ENCODE results near the gene IFITM1.
"Not testable (repeated sequence)": the region's sequence is repeated elsewhere in the genome, so short reads cannot be mapped to it uniquely, and the experiment has no call there.

Gene IFITM1

DNA sequence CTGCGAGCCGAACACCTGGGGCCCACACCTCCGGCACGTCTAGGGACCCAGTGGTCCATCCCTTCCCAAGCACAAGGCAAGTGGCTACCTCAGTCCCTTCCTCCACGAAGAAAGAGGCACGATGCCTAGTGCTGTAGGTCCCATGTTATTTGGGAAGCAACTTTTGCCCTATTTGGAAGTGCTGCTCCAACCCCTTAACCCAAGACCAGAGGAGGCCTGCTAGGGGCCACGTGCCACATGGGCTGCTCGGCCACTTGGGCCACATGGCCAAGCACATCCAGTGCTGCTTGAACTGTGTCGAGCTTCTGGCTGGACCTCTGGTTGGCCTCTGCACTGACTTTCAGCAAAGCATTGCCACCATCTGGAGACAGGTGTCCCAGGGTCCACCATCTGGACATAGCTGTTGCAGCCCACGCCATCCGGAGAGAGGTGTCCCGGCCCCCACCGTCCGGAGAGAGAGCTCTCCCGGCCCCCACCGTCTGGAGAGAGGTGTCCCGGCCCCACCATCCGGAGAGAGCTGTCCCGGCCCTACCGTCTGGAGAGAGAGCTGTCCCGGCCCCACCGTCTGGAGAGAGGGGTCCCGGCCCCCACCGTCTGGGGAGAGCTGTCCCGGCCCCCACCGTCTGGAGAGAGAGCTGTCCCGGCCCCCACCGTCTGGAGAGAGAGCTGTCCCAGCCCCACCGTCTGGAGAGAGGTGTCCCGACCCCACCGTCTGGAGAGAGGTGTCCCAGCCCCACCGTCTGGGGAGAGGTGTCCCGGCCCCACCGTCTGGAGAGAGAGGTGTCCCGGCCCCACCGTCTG is 49.0 kb downstream of the IFITM1 start:
- no peak for DNase-seq (ENCODE audit: low read depth in 2 of 2, low spot score in 1 of 2)

DNA sequence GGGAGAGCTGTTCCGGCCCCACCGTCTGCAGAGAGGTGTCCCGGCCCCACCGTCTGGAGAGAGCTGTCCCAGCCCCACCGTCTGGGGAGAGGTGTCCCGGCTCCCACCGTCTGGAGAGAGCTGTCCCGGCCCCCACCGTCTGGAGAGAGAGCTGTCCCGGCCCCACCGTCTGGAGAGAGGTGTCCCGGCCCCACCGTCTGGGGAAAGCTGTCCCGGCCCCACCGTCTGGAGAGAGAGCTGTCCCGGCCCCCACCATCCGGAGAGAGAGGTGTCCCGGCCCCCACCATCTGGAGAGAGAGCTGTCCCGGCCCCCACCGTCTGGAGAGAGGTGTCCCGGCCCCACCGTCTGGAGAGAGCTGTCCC is 49.6 kb downstream of the IFITM1 start:
- not testable (repeated sequence) for DNase-seq (ENCODE audit: low read depth in 2 of 2, low spot score in 1 of 2)

DNA sequence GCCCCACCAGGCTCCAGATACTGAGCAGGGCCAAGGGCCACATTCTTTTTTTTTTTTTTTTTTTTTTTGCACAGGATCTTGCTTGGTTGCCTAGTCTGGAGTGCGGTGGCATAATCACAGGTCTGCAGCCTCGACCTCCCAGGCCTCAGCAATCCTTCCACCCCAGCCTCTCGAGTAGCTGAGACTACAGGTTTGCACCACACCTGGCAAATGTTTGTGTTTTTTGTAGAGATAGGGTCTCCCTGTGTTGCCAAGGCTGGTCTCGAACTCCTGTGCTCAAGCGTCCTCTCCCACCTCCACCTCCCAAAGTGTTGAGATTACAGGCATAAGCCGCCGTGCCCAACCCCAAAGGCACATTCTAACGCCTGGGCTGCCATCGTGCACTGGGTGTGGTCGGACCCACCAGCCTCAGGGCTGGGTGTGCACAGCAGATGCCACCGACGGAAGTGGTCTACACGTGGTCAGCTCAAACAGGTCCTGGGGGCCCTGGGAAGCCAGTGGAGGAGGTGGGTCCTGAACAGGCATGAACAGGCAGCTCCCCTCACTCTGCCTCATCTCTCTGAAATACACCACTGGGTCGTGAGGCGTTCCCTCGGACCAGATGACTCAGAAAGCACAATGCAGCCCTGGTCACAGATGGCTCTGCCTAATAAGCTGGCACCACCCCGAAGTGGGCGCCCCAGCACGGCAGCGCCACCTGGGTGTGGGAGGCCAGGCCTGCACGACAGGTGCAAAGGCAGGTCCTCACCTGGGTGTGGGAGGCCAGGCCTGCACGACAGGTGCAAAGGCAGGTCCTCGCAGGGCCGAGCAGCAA is 50.3 kb downstream of the IFITM1 start:
- DNase-seq (ENCODE audit: low read depth in 2 of 2, low spot score in 1 of 2), result peak in 1 of 2 donors; percentile 48
